T47D (cell line): ENCODE measurements around the gene NDUFS2.

Experiments
- DNase-seq, 2 experiments: peaks; one replicate each; pipeline versions ENCODE4 v3.0.0 to v3.0.0-alpha.2; 2011 to 2012; ENCODE audit warnings: low read depth in 1 of 2, low spot score in 1 of 2
- JUND ChIP-seq: IDR thresholded peaks from 2 replicates; pipeline ENCODE4 v1.6.1; 2012; ENCODE audit warnings: low read depth
- in situ Hi-C: cut with HindIII; loops from 2 replicates; pipeline ENCODE4 v1.10.0; 2016; ENCODE audit warnings: low sequenced_read_pairs, low pct_unique_long_range_greater_than_20kb

Gene NDUFS2

GRCh38 chr1:161259765-161260164 lies 57.6 kb downstream of the NDUFS2 start:
- in situ Hi-C loops: no loop called here
- DNase-seq: no peak
- TF ChIP-seq JUND: no peak

GRCh38 chr1:161260376-161261260 lies 58.5 kb downstream of the NDUFS2 start:
- peak in 1 of 2 experiments; percentile 51 for DNase-seq
- no peak for TF ChIP-seq JUND
- in situ Hi-C loops: no loop called here

GRCh38 chr1:161261261-161262235 lies 59.4 kb downstream of the NDUFS2 start:
- no peak for TF ChIP-seq JUND
- peak in 1 of 2 experiments; percentile 70 for DNase-seq
- in situ Hi-C loops: no loop called here
